Thoracic aorta (tissue), 2 donors: ENCODE results near the gene MXD1. TPM values are rescaled to one million over a fixed set of nuclear protein-coding genes. Genes with fewer than 3 reads are reported as not detected.

Experiments used
- ATAC-seq: fragments of 150-250 bp; one replicate; pipeline ENCODE4 v1.8.0; 2017; ENCODE audit warnings: low read depth; ENCODE audit not compliant: insufficient number of reproducible peaks, low FRiP score
- DNase-seq: peaks from one replicate; pipeline ENCODE4 v3.0.0-alpha.2; 2020; ENCODE audit warnings: low spot score
- H3K27ac ChIP-seq, 2 donors: fragments of 200-600 bp; sonication (generic); 1 replicate in 1 of 2; 2 replicates in 1 of 2; pipeline ENCODE4 v1.5.1; 2016; ENCODE audit warnings: mild to moderate bottlenecking in 2 of 2, moderate library complexity in 2 of 2
- H3K27me3 ChIP-seq: fragments of 200-600 bp; sonication (generic); replicated peaks from 2 replicates; pipeline ENCODE4 v1.6.0; 2016; ENCODE audit warnings: mild to moderate bottlenecking; ENCODE audit not compliant: insufficient read depth
- H3K36me3 ChIP-seq: fragments of 200-600 bp; sonication (generic); one replicate; pipeline ENCODE4 v1.5.1; 2016
- H3K4me1 ChIP-seq, 2 donors: fragments of 200-600 bp; sonication (generic); 1 replicate in 1 of 2; 2 replicates in 1 of 2; pipeline versions ENCODE4 v1.5.1 to v1.6.0; 2016; ENCODE audit warnings: low read depth in 2 of 2, mild to moderate bottlenecking in 1 of 2; ENCODE audit not compliant: control insufficient read depth in 1 of 2
- H3K4me3 ChIP-seq: fragments of 200-600 bp; sonication (generic); 2 replicates; pipeline ENCODE4 v1.5.1; 2016; ENCODE audit warnings: mild to moderate bottlenecking
- H3K9me3 ChIP-seq: fragments of 200-600 bp; sonication (generic); 2 replicates; pipeline ENCODE4 v1.5.1; 2016
- CTCF ChIP-seq: fragments of 200-600 bp; sonication (generic); IDR thresholded peaks from one replicate; pipeline ENCODE4 v1.5.1; 2019; ENCODE audit warnings: antibody characterized with exemption
- total RNA-seq, 2 donors: library from RNA; depleted of rRNA; stranded (reverse); fragments of >200 nt; gene quantifications; one replicate each; pipeline versions ENCODE4 v1.1.0 to v1.2.3, GENCODE V29; 2016

Gene MXD1
- total RNA-seq, 2 donors from 2014 or later, result 13.8 to 28.4 TPM

GRCh38 chr2:69988086-69988635 lies 73.3 kb downstream of the MXD1 start:
- peaks cover under 1% of the 10 kb centered on the region for H3K36me3 ChIP-seq
- H3K27me3 ChIP-seq, result no peaks in the 10 kb centered on the region
- no peaks in the 10 kb centered on the region for H3K4me1 ChIP-seq
- H3K27ac ChIP-seq, result no peak overlapping the region
- ATAC-seq (no peak), DNase-seq (no peak)
- no peak for TF ChIP-seq CTCF
- H3K4me3 ChIP-seq, result no peak overlapping the region
- H3K9me3 ChIP-seq, result no peaks in the 10 kb centered on the region

- no peak overlapping the region for H3K4me3 ChIP-seq
- H3K36me3 ChIP-seq, result peaks cover 4% of the 10 kb centered on the region
- no peaks in the 10 kb centered on the region for H3K27me3 ChIP-seq
- no peak for ATAC-seq
- DNase-seq, result no peak
- TF ChIP-seq CTCF, result no peak
- no peaks in the 10 kb centered on the region for H3K4me1 ChIP-seq
- no peaks in the 10 kb centered on the region for H3K9me3 ChIP-seq
- H3K27ac ChIP-seq, result no peak overlapping the region
Observed at GRCh38 chr2:69989009-69989408, 74.1 kb downstream of the MXD1 start.

GRCh38 chr2:69989441-69990105 lies 74.7 kb downstream of the MXD1 start:
- DNase-seq (no peak), ATAC-seq (no peak)
- no peaks in the 10 kb centered on the region for H3K9me3 ChIP-seq
- H3K36me3 ChIP-seq, result peaks cover 7% of the 10 kb centered on the region
- no peaks in the 10 kb centered on the region for H3K27me3 ChIP-seq
- no peak overlapping the region for H3K4me3 ChIP-seq
- no peaks in the 10 kb centered on the region for H3K4me1 ChIP-seq
- H3K27ac ChIP-seq, result no peak overlapping the region
- TF ChIP-seq CTCF, result no peak

Other genes with a start within 250 kb of the MXD1 start
- 10 to 100 TPM; 62.8 to 67.8 TPM for gene ANXA4, start 173.0 kb upstream of the MXD1 start, total RNA-seq
- 10 to 100 TPM; 13.5 to 24.1 TPM for gene GMCL1, start 85.4 kb upstream of the MXD1 start, total RNA-seq
- 10 to 100 TPM; 57.4 to 98.7 TPM for gene SNRNP27, start 21.2 kb upstream of the MXD1 start, total RNA-seq
- 1 to 10 TPM; 1.8 to 3.2 TPM for gene ASPRV1, start 46.5 kb downstream of the MXD1 start, total RNA-seq
- 100 to 1,000 TPM; 153 to 235 TPM for gene PCBP1, start 172.4 kb downstream of the MXD1 start, total RNA-seq